ENCODE results near the gene RING1.

RING1 gene

DNA sequence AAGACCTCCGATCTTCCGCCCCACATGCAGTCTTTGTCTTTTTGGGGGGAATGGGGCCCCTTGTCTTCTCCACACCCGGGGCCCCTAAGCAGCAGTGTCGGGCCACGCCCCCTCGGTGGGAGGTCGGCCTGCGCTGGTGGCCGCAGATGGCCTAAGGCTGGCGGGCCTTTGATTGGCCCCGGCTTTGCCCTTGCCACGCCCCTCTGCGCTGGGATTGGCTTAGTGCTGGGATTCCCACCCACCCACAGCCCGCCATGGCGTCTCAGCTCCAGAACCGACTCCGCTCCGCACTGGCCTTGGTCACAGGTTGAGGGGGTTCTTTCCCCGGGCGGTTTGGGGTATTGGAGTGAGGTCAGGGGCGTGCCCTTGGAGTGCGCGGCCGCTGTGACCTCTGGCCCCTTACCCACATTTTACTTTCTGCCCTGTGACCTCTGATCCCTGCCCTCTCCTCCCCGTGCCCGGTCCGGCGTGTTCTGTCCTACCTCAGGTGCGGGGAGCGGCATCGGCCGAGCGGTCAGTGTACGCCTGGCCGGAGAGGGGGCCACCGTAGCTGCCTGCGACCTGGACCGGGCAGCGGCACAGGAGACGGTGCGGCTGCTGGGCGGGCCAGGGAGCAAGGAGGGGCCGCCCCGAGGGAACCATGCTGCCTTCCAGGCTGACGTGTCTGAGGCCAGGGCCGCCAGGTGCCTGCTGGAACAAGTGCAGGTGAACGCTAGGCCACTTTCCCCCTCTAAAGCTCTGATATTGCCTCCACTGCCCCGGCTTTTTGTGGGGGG, 3.7 kb upstream of the RING1 start, which contains the start of gene HSD17B8:
Gene HSD17B8 (plus strand): TSS at position 241 of the 776 bp plus-strand sequence. CDS start 14 bp downstream, at position 255.
- POLR2A ChIA-PET: interaction anchor here (0.6 to 1.1 kb wide), 4 partner anchors 10 to 274 kb away, joined by 4 to 7 read pairs (median 4); partner anchors contain the start of gene COL11A2
- peak; percentile 94 for DNase-seq (ENCODE audit: extremely low spot score)
- TF ChIP-seq, protein P1, sequence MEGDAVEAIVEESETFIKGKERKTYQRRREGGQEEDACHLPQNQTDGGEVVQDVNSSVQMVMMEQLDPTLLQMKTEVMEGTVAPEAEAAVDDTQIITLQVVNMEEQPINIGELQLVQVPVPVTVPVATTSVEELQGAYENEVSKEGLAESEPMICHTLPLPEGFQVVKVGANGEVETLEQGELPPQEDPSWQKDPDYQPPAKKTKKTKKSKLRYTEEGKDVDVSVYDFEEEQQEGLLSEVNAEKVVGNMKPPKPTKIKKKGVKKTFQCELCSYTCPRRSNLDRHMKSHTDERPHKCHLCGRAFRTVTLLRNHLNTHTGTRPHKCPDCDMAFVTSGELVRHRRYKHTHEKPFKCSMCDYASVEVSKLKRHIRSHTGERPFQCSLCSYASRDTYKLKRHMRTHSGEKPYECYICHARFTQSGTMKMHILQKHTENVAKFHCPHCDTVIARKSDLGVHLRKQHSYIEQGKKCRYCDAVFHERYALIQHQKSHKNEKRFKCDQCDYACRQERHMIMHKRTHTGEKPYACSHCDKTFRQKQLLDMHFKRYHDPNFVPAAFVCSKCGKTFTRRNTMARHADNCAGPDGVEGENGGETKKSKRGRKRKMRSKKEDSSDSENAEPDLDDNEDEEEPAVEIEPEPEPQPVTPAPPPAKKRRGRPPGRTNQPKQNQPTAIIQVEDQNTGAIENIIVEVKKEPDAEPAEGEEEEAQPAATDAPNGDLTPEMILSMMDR (IDR thresholded peaks at IDR 0.05; ENCODE audit: control extremely low read depth, extremely low read depth, low read depth, missing control alignments): no peak
- CTCF ChIA-PET: interaction anchor here (2.5 kb wide), 1 partner anchor 44 kb away, joined by 16 read pairs; no protein-coding TSS in a partner anchor

DNA sequence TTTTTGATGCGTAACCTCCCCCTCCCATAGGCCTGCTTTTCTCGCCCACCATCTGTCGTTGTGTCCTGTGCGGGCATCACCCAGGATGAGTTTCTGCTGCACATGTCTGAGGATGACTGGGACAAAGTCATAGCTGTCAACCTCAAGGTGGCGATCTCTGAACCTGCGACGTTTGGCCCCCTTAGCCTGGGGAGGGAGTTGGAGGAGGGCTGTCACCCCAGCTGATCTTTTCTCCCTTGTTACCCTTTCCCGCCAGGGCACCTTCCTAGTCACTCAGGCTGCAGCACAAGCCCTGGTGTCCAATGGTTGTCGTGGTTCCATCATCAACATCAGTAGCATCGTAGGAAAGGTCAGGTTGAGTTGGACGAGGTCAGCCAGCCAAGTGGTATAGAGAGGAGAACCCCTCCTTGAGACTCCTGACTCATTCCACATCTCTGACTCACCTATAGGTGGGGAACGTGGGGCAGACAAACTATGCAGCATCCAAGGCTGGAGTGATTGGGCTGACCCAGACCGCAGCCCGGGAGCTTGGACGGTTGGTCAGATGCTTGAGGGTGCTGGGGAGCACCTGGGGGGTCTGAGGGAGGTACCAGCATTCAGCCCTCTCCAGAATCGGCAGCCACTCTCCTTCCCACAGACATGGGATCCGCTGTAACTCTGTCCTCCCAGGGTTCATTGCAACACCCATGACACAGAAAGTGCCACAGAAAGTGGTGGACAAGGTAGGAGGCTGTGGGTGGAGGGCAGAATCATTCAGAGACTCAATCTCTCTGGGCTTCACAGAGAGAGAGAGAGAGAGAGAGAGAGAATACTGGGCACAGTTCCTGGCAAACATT, 2.9 kb upstream of the RING1 start:
- POLR2A ChIA-PET: interaction anchor here (1.1 kb wide), 2 partner anchors 11 to 233 kb away, joined by 4 to 5 read pairs; no protein-coding TSS in a partner anchor
- TF ChIP-seq, protein P1 (IDR thresholded peaks at IDR 0.05; ENCODE audit: control extremely low read depth, extremely low read depth, low read depth, missing control alignments): peak; percentile 25
- CTCF ChIA-PET: interaction anchor here (2.5 kb wide), 1 partner anchor 44 kb away, joined by 16 read pairs; no protein-coding TSS in a partner anchor
- no peak for DNase-seq (ENCODE audit: extremely low spot score)

DNA sequence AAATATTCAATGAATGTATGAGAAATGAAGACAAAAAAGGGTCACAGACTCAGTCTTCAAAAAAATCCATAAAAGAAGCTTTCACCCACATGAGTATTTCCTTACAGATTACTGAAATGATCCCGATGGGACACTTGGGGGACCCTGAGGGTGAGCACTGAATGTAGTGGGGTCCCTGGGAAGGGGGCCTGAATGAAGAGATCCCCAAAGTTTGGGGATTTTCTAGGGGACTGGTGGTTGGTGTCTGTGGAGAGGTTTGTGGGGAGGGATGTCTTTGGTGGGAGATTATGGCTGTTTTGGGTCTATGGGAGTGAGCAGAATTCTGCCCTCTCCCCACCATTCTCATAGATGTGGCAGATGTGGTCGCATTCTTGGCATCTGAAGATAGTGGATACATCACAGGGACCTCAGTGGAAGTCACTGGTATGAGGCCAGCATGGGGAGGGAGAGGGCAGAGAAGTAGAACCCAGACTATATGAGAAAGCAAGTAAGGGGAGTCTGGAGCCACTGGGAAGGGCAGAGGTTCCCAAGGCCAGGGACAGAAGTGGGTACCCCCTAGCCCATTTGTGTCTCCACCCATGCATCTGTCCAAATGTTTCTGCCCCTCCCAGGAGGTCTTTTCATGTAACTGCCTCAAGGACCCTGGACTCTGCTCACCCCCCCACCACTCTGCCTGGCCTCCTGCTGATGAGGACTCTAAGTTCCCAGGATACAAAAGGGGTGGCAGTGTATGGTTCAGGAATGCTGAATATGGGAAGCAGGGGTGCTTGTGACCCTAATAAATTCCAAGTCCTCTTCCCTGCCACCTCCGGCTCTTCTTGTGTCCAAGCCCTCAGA, 2.1 kb upstream of the RING1 start:
- CTCF ChIA-PET: interaction anchor here (2.5 kb wide), 1 partner anchor 43 kb away, joined by 16 read pairs; no protein-coding TSS in a partner anchor
- DNase-seq (ENCODE audit: extremely low spot score): no peak
- TF ChIP-seq, protein P1 (IDR thresholded peaks at IDR 0.05; ENCODE audit: control extremely low read depth, extremely low read depth, low read depth, missing control alignments): no peak
- POLR2A ChIA-PET: no interaction called here

DNA sequence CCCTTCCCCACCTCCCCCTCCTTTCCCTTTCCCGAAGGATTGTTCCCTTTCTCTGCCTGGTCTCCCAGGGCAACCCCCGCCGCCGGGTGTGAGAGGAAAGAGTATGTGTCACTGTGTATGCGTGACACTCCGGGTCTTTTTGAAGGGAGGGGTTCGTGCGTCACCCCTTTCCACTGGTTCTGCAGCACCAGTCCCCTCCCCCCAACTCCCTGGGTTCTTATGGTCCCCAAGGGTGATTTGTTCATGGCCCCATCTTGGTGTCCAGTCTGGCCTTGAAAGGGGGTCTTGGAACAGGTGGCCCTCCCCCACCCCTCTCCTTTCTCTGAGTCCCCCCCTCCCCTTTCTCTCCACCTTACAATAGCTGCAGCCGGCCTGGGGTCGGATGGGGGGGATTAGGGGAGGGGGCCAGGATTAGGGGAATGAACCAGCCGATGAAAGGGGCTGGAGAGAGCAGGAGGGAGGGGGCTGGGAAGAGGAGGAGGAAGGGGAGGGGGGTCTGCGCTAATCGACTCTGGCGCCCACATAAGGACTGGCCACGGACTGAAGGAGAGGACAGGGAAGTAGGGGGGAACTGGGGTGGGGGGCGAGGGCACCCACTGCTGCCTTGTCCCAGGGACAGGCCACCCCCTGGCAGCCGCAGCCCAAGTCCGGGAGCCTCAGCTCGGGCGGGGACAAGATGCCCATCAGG, 1.3 kb upstream of the RING1 start:
- DNase-seq (ENCODE audit: extremely low spot score): no peak
- TF ChIP-seq, protein P1 (IDR thresholded peaks at IDR 0.05; ENCODE audit: control extremely low read depth, extremely low read depth, low read depth, missing control alignments): no peak
- ChIA-PET POLR2A (no interaction called here), CTCF (interaction anchor here (1.0 to 2.0 kb wide), 2 partner anchors 41 to 58 kb away, joined by 4 to 6 read pairs; no protein-coding TSS in a partner anchor)

DNA sequence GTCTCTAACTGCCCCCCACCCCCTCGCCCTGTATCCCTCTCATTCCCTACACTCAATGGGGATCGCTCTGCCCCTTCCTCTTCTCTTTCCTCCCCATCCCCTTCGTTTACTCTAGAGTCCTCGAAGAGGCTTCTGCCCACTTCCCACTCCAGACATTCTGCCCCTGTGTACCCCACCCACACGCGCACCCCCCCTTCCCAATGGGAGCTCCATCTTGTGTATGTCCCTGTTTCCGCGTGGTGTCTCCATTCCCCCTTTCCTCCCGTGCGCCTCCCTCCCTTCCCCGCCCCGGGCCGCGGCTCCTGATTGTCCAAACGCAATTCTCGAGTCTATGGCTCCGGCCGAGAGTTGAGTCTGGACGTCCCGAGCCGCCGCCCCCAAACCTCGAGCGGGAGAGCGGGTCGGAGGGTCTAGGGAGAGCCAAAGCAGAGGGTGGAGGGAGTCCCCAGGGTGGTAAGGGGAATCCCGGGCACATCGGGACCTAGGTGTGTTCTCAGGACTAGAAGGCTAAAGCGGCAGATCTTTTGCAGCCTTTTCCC, 679 bp upstream of the RING1 start:
- TF ChIP-seq, protein P1 (IDR thresholded peaks at IDR 0.05; ENCODE audit: control extremely low read depth, extremely low read depth, low read depth, missing control alignments): no peak
- ChIA-PET CTCF (interaction anchor here (1.0 to 2.0 kb wide), 3 partner anchors 10 to 58 kb away, joined by 3 to 6 read pairs (median 4); no protein-coding TSS in a partner anchor), POLR2A (interaction anchor here (0.6 to 0.7 kb wide), 2 partner anchors 18 to 38 kb away, joined by 3 read pairs; no protein-coding TSS in a partner anchor)
- DNase-seq (ENCODE audit: extremely low spot score): no peak

Measured in GM10248 (cell line).